AG04449 (cell line): ENCODE results near the gene TGFBRAP1.

Experiments
- CTCF ChIA-PET: fragments of 350-600 bp; formaldehyde crosslinking; extraction: SDS; loops from one replicate; lab custom pipeline; 2021; ENCODE audit warnings: antibody characterized with exemption; lab: Yijun Ruan, JAX
- POLR2A ChIA-PET: fragments of 400-600, 350-600 bp; formaldehyde crosslinking; extraction: SDS; loops from one replicate; lab custom pipeline; 2020; ENCODE audit warnings: antibody characterized with exemption, inconsistent platforms; lab: Yijun Ruan, JAX
- DNase-seq: peaks from one replicate; pipeline ENCODE4 v3.0.0-alpha.2; 2010; ENCODE audit warnings: low read depth, low spot score
- H3K4me3 ChIP-seq: 2 replicates; pipeline ENCODE4 v1.5.1; 2011; ENCODE audit warnings: low read depth, mild to moderate bottlenecking, control low read depth, low read length
- TF ChIP-seq, protein P1 (sequence below): IDR thresholded peaks from one replicate; pipeline ENCODE4 v1.5.1; 2011; ENCODE audit warnings: mild to moderate bottlenecking, moderate library complexity, low read length, control low read depth, inconsistent platforms; ENCODE audit not compliant: insufficient read depth; ENCODE audit errors: missing control alignments

Gene TGFBRAP1

DNA sequence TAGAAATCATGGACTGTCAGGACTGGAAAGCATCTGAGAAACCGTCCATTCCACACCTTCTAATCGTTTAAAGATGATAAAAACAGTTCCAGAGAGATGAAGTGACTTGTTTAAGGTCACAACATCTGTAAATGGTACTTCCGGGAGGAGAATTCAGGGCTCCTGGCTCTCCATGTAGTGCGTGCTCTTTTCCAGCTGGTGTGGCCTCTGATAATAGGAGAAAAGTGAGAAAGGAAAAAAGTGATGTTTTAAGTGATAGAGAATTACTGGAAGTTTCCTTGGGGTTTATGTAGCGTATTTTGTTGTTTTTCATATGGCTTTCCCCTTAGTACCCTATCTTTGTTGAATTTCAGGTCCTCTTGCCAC lies 8.5 kb upstream of the TGFBRAP1 start:
- TF ChIP-seq, protein P1, sequence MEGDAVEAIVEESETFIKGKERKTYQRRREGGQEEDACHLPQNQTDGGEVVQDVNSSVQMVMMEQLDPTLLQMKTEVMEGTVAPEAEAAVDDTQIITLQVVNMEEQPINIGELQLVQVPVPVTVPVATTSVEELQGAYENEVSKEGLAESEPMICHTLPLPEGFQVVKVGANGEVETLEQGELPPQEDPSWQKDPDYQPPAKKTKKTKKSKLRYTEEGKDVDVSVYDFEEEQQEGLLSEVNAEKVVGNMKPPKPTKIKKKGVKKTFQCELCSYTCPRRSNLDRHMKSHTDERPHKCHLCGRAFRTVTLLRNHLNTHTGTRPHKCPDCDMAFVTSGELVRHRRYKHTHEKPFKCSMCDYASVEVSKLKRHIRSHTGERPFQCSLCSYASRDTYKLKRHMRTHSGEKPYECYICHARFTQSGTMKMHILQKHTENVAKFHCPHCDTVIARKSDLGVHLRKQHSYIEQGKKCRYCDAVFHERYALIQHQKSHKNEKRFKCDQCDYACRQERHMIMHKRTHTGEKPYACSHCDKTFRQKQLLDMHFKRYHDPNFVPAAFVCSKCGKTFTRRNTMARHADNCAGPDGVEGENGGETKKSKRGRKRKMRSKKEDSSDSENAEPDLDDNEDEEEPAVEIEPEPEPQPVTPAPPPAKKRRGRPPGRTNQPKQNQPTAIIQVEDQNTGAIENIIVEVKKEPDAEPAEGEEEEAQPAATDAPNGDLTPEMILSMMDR, result no peak
- DNase-seq, result no peak
- CTCF ChIA-PET, result interaction anchor here (0.7 to 16.0 kb wide), 6 partner anchors 8 to 254 kb away, joined by 3 to 476 read pairs (median 4); no protein-coding TSS in a partner anchor
- H3K4me3 ChIP-seq, result peak overlapping the region; percentile 90
- POLR2A ChIA-PET, result interaction anchor here (1.3 kb wide), 1 partner anchor 9 kb away, joined by 6 read pairs; no protein-coding TSS in a partner anchor

DNA sequence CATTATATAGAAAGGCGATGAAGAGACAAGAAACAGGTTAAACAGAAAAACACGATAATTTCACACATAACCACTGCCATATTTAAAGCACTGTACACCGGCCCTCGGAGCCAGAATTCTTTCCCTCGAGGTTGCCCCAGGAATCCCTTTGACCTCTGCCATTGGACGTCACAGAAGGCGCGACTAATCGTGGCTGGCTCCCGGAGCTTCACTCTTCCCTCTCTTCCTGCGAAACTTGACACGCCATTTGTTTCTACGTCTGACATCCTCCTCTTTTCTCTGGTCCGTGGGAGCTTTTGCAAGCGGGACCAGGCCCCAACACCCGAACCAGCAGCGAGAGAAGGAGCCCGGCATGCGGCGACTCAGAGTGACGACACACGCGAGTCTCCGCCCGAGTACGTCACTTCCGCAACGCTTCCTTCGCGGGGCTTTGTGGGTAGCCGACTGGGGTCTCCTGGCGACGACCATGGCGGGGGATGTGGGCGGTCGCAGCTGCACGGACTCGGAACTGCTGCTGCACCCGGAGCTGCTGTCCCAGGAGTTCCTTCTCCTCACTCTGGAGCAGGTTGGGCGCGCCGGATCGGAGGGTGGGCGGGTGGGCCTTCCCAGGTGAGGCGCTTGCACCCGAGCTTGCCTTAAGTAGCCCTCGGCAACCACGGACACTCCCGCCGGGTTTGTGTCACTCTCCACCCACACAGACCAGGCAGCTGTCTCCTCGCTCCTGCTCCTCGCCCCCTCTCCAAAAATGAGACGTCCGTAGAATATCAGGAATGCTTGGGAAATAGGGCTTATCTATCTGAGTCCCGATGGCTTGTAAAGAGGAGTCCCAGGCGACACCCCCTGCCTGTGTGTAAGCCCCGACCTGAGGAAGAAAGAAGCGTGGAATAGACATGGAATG lies 7.8 kb upstream of the TGFBRAP1 start, which contains the start of gene C2orf49:
Gene C2orf49, plus strand, starts transcription at position 419 of the 898 bp plus-strand sequence. Its CDS starts 48 bp downstream, at position 467.
- CTCF ChIA-PET, result interaction anchor here (1.1 to 16.0 kb wide), 3 partner anchors 9 to 204 kb away, joined by 3 to 476 read pairs (median 224); no protein-coding TSS in a partner anchor
- TF ChIP-seq, protein P1, result no peak
- POLR2A ChIA-PET, result interaction anchor here (0.6 to 1.3 kb wide), 2 partner anchors 9 to 56 kb away, joined by 3 to 6 read pairs; no protein-coding TSS in a partner anchor

DNA sequence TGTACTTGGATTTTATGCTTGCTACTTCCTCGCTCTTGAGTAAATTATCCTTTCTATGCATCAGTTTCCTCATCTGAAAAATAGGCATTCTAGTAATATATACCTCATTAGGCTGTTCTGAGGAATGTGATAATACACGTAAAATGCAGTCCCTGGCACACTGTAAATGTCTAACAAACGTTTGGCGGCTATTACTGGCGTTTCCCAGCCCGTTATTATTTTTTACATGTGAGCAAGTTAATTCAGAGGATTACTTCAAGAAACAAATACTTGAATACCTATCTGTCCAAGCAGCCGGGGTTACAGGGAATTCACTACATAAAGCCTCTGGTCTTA lies 7.2 kb upstream of the TGFBRAP1 start:
- TF ChIP-seq, protein P1, result no peak
- ChIA-PET CTCF (interaction anchor here (14.1 to 16.0 kb wide), 2 partner anchors 185 to 205 kb away, joined by 224 to 476 read pairs; no protein-coding TSS in a partner anchor), POLR2A (interaction anchor here (0.6 to 1.3 kb wide), 2 partner anchors 8 to 57 kb away, joined by 3 to 6 read pairs; no protein-coding TSS in a partner anchor)
- DNase-seq, result no peak
- peak overlapping the region; percentile 90 for H3K4me3 ChIP-seq

More for the DNA sequence above, 7.8 kb upstream of the TGFBRAP1 start, which contains the start of gene C2orf49:
- H3K4me3 ChIP-seq, result peak within 1 kb of the TSS; percentile 90
- DNase-seq, result no peak

DNA sequence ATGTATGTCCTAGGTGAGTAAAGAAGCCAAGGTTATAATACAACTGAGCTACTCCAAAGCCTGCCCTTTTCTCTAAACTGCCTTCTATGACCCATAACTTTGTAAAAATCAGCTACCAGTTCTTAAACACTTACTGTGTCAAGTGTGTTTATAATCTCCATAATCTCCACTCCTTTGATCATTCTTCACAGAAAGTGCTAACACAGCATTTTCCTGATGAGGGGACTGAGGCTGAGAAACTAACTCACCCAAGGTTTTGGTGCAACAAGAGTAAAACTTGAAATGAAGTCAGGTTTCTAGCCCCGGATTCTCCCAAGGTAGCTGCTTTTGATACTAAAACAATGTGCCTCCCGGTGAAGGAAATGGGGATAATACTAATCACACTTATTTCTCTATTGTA lies 5.9 kb upstream of the TGFBRAP1 start:
- ChIA-PET CTCF (interaction anchor here (1.0 to 16.0 kb wide), 2 partner anchors 186 to 206 kb away, joined by 3 to 476 read pairs; no protein-coding TSS in a partner anchor), POLR2A (no interaction called here)
- H3K4me3 ChIP-seq, result no peak overlapping the region
- no peak for DNase-seq
- TF ChIP-seq, protein P1, result no peak

DNA sequence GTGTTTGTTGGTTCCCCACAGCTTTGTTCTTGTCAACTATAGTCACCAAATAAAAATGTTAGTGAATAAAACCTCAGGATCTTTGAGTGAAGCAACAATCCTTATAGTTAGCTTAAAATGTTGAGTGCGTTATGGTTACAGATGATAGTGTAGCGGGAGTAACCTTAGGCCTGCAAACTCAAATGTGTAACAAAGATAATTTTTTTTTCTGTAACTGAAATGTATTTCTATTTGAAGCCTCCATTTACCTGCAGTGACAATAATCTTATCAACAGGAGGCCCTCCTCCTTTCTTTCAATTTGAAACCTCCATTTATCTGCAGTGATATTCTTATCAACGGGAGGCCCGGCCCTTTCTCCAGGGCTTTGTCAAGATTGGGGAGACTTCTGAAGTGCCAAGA lies 4.7 kb upstream of the TGFBRAP1 start:
- DNase-seq, result no peak
- TF ChIP-seq, protein P1, result no peak
- H3K4me3 ChIP-seq, result no peak overlapping the region
- ChIA-PET POLR2A (no interaction called here), CTCF (interaction anchor here (1.2 kb wide), 1 partner anchor 12 kb away, joined by 3 read pairs; no protein-coding TSS in a partner anchor)
